ENCODE results near the gene ATP2B2. TPM values are rescaled to one million over a fixed set of nuclear protein-coding genes. Genes with fewer than 3 reads are reported as not detected.

ATP2B2 gene
- total RNA-seq, 2 experiments from 2014 or later: 0.06 TPM; not detected in 1

GRCh38 chr3:10404876-10405275, 100.5 kb downstream of the ATP2B2 start:
- H3K9me2 ChIP-seq (ENCODE audit: insufficient read depth, low read length): no peaks in the 10 kb centered on the region

GRCh38 chr3:10404377-10404776, 101.0 kb downstream of the ATP2B2 start:
- POLR2A ChIA-PET: no interaction called here
- TF ChIP-seq EZH2phosphoT487 (IDR thresholded peaks at IDR 0.05; ENCODE audit: borderline replicate concordance, low read depth, low read length): no peak
- no peak for TF ChIP-seq CTCF (conservative IDR thresholded peaks at IDR 0.05; ENCODE audit: low read length)
- no TSS peak for BruUV-seq (replicated peaks)
- no peak for DNase-seq (ENCODE audit: low spot score)
- no peaks in the 10 kb centered on the region for H3K9me2 ChIP-seq (ENCODE audit: insufficient read depth, low read length)
- intact Hi-C loops (cut with micrococcal nuclease; ENCODE audit: unreplicated experiment): no loop called here
- H3K9me3 ChIP-seq (ENCODE audit: low read length): no peaks in the 10 kb centered on the region
- H3K79me2 ChIP-seq (ENCODE audit: insufficient read depth, low read depth, low read length): no peaks in the 10 kb centered on the region
- CTCF ChIA-PET (ENCODE audit: unreplicated experiment): no interaction called here
- no peak overlapping the region for H3K4me2 ChIP-seq (ENCODE audit: low read length)
- H3K36me3 ChIP-seq (ENCODE audit: insufficient read depth, low read length): no peaks in the 10 kb centered on the region
- no peaks in the 10 kb centered on the region for H4K20me1 ChIP-seq (ENCODE audit: insufficient read depth, low read length)
- no peak overlapping the region for H2AFZ ChIP-seq (ENCODE audit: low read length)
- H3K27ac ChIP-seq (ENCODE audit: low read depth, low read length, poor library complexity, severe bottlenecking): no peak overlapping the region
- H3K4me3 ChIP-seq (ENCODE audit: low read depth, low read length, poor library complexity, severe bottlenecking): no peak overlapping the region
- H3K4me1 ChIP-seq (ENCODE audit: insufficient read depth, low read length, poor library complexity, severe bottlenecking): peaks cover 13% of the 10 kb centered on the region

More at GRCh38 chr3:10404876-10405275, 100.5 kb downstream of the ATP2B2 start:
- Histone ChIP-seq H2AFZ (ENCODE audit: low read length) (no peak overlapping the region), H3K27ac (ENCODE audit: low read depth, low read length, poor library complexity, severe bottlenecking) (no peak overlapping the region), H3K4me2 (ENCODE audit: low read length) (no peak overlapping the region), H3K79me2 (ENCODE audit: insufficient read depth, low read depth, low read length) (no peaks in the 10 kb centered on the region), H4K20me1 (ENCODE audit: insufficient read depth, low read length) (no peaks in the 10 kb centered on the region), H3K36me3 (ENCODE audit: insufficient read depth, low read length) (no peaks in the 10 kb centered on the region), H3K4me1 (ENCODE audit: insufficient read depth, low read length, poor library complexity, severe bottlenecking) (peaks cover 12% of the 10 kb centered on the region), H3K9me3 (ENCODE audit: low read length) (no peaks in the 10 kb centered on the region), H3K4me3 (ENCODE audit: low read depth, low read length, poor library complexity, severe bottlenecking) (no peak overlapping the region)
- intact Hi-C loops (cut with micrococcal nuclease; ENCODE audit: unreplicated experiment): no loop called here
- no peak for DNase-seq (ENCODE audit: low spot score)
- POLR2A ChIA-PET: no interaction called here
- no TSS peak for BruUV-seq (replicated peaks)
- no peak for TF ChIP-seq EZH2phosphoT487 (IDR thresholded peaks at IDR 0.05; ENCODE audit: borderline replicate concordance, low read depth, low read length)
- CTCF ChIA-PET (ENCODE audit: unreplicated experiment): interaction anchor here (0.6 kb wide), 1 partner anchor 86 kb away, joined by 3 read pairs; no protein-coding TSS in a partner anchor

GRCh38 chr3:10401990-10402761, 103.2 kb downstream of the ATP2B2 start:
- Histone ChIP-seq H3K4me3 (ENCODE audit: low read depth, low read length, poor library complexity, severe bottlenecking) (no peak overlapping the region), H4K20me1 (ENCODE audit: insufficient read depth, low read length) (no peaks in the 10 kb centered on the region), H3K9me2 (ENCODE audit: insufficient read depth, low read length) (no peaks in the 10 kb centered on the region), H2AFZ (ENCODE audit: low read length) (no peak overlapping the region), H3K27ac (ENCODE audit: low read depth, low read length, poor library complexity, severe bottlenecking) (no peak overlapping the region), H3K36me3 (ENCODE audit: insufficient read depth, low read length) (no peaks in the 10 kb centered on the region), H3K4me2 (ENCODE audit: low read length) (no peak overlapping the region), H3K79me2 (ENCODE audit: insufficient read depth, low read depth, low read length) (no peaks in the 10 kb centered on the region), H3K4me1 (ENCODE audit: insufficient read depth, low read length, poor library complexity, severe bottlenecking) (peaks cover 31% of the 10 kb centered on the region), H3K9me3 (ENCODE audit: low read length) (no peaks in the 10 kb centered on the region)
- ChIA-PET POLR2A (no interaction called here), CTCF (ENCODE audit: unreplicated experiment) (interaction anchor here (0.6 kb wide), 1 partner anchor 112 kb away, joined by 3 read pairs; no protein-coding TSS in a partner anchor)
- BruUV-seq (replicated peaks): no TSS peak
- intact Hi-C loops (cut with micrococcal nuclease; ENCODE audit: unreplicated experiment): no loop called here
- TF ChIP-seq EZH2phosphoT487 (IDR thresholded peaks at IDR 0.05; ENCODE audit: borderline replicate concordance, low read depth, low read length): no peak
- TF ChIP-seq CTCF (conservative IDR thresholded peaks at IDR 0.05; ENCODE audit: low read length): no peak
- DNase-seq (ENCODE audit: low spot score): no peak
